NCI-H226 (cell line): ENCODE results near the gene OPRM1.
A peak's percentile ranks its signal among the peaks of the same experiment; 100 is the strongest.

Experiments
- DNase-seq: peaks from one replicate; pipeline ENCODE4 v3.0.0-alpha.2; 2015

The OPRM1 gene

DNA sequence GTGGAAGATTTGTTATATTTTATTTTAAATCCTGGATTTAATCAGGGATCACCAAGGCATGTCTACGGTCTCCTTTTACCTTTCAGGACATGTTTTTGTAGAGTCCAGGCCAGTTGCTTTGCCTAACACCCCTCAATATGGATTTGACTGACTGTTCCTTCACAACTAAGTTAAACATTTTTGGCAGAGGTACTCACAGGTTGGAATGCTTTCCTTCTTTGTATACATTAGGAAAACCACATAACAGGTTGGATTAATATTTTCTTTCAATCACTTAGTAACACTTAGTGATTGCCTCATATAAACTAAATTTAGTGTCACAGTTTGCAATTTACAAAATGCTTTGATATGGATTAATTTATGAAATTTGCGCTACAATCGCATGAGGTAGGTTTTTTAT lies 253.0 kb downstream of the OPRM1 start:
- peak; percentile 34 for DNase-seq

DNA sequence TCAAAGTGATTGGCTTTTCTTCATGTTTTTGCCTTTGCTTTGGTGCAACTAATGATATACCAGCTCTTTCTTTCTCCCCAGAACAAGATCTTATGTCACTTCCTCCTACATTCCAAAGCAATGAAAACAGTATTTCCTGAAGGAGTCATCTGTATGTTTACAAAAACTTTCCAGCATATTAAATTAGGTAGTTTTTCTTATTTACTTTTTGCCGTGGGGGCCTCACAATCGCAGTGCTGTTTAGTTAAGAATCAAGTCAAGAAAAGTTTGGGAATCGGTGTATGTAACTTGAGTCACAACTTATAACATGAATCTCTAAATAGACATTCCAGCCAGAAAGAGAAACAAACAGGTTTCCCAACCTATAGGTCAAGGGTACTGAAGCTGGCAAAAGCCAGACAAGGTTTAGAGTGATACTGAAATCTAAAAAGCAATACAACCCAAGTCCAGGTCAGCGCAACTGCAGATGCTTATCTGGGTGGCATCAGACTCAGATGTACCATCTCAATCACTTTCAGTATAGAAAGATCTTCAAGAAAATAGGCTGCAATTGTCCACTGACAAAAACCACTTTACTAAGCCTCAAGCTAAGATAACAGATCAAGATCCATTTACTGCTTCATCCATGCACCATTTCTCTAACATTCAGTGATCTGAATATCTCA lies 253.9 kb downstream of the OPRM1 start:
- peak; percentile 64 for DNase-seq

DNA sequence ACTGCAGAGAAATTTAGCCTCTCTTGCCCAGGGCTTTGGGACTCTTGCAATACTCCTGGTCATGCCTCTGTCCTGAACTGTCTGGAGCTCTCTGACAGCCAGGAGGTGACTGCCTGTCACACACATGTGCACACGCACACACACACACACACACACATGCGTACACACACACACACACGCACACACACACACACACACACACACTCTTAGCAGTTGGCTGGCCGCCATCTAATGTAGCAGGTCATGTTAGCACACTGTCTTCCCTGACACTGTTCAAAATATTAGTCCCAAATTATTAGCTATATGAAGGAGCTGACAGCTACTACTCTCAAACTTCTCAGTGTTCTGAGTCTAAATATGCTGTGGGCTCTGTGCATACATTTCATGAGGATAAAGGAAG lies 256.7 kb downstream of the OPRM1 start:
- no peak for DNase-seq
